ENCODE measurements around the gene MAPKAP1. TPM values are rescaled to one million over a fixed set of nuclear protein-coding genes. Genes with fewer than 3 reads are reported as not detected.

Gene MAPKAP1
- total RNA-seq, 1 donor from 2014 or later: 56.6 TPM

DNA sequence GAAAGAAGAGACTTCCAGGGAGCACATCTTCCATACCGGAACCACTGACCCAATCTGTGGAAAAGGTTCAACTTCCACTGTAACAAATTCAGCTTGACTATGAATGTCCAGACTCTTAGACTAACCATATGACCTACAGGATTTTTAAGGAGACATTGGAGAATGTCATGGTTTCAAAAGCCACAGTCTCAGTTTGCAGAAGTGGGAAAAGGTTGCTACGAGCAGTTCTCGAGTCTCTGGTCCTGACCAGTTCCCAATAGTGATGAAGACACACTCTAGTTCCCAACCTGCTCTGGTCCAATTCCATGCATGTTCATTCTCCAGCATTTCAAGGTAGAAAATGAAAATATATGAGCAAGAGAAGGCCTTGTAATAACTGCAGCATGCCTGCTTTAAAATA is 158.0 kb downstream of the MAPKAP1 start:
- Histone ChIP-seq H4K20me1 (ENCODE audit: low read depth) (no peaks in the 10 kb centered on the region), H3K4me3 (no peak overlapping the region), H3K36me3 (no peaks in the 10 kb centered on the region), H3K4me2 (no peak overlapping the region), H3K9me3 (ENCODE audit: low read depth) (no peaks in the 10 kb centered on the region), H3K79me2 (ENCODE audit: low read depth) (peaks cover 5% of the 10 kb centered on the region), H3K4me1 (peaks cover 20% of the 10 kb centered on the region), H3K27ac (no peak overlapping the region), H3F3A (ENCODE audit: low read depth) (peaks cover 4% of the 10 kb centered on the region), H3K27me3 (no peaks in the 10 kb centered on the region), H3K9ac (no peak overlapping the region), H2AFZ (replicated peaks) (no peak overlapping the region)
- peaks cover 2% of the 10 kb centered on the region for H3K36me3 Mint-ChIP-seq
- TF ChIP-seq EZH2 (IDR thresholded peaks at IDR 0.05) (no peak), EZH2phosphoT487 (IDR thresholded peaks at IDR 0.05) (no peak)
- TF ChIP-seq, protein P1, sequence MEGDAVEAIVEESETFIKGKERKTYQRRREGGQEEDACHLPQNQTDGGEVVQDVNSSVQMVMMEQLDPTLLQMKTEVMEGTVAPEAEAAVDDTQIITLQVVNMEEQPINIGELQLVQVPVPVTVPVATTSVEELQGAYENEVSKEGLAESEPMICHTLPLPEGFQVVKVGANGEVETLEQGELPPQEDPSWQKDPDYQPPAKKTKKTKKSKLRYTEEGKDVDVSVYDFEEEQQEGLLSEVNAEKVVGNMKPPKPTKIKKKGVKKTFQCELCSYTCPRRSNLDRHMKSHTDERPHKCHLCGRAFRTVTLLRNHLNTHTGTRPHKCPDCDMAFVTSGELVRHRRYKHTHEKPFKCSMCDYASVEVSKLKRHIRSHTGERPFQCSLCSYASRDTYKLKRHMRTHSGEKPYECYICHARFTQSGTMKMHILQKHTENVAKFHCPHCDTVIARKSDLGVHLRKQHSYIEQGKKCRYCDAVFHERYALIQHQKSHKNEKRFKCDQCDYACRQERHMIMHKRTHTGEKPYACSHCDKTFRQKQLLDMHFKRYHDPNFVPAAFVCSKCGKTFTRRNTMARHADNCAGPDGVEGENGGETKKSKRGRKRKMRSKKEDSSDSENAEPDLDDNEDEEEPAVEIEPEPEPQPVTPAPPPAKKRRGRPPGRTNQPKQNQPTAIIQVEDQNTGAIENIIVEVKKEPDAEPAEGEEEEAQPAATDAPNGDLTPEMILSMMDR (IDR thresholded peaks at IDR 0.05): no peak
- no peak overlapping the region for H3K27ac Mint-ChIP-seq
- H3K4me1 Mint-ChIP-seq: peaks cover 28% of the 10 kb centered on the region
- no peaks in the 10 kb centered on the region for H3K27me3 Mint-ChIP-seq (ENCODE audit: insufficient read depth, low read depth)
- no peak overlapping the region for H3K4me3 Mint-ChIP-seq
- no peaks in the 10 kb centered on the region for H3K9me3 Mint-ChIP-seq
- no peak for DNase-seq (ENCODE audit: low spot score)

DNA sequence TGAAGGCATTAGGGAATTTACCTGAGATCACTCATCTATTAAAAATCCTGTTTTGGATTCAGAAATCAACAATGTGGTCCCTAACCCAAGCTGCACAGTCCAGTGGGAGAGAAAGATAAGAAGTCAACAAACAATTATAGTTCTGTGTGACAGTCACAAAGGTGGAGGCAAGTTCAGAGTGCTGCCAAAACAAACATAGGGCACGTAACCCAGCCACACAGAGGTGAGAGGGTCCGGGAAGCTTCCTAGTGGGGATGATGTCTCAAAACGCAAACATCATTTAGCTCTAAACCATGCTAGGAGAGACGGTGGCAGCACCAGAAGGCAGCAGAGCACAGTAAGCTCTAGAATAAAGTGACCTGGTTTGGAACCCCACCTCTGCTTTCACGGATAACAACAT is 158.9 kb downstream of the MAPKAP1 start:
- Mint-ChIP-seq H3K4me1 (peaks cover 28% of the 10 kb centered on the region), H3K27me3 (ENCODE audit: insufficient read depth, low read depth) (no peaks in the 10 kb centered on the region), H3K36me3 (peaks cover 3% of the 10 kb centered on the region), H3K27ac (no peak overlapping the region), H3K4me3 (no peak overlapping the region), H3K9me3 (no peaks in the 10 kb centered on the region)
- Histone ChIP-seq H3K9me3 (ENCODE audit: low read depth) (no peaks in the 10 kb centered on the region), H2AFZ (replicated peaks) (no peak overlapping the region), H3K4me3 (no peak overlapping the region), H4K20me1 (ENCODE audit: low read depth) (no peaks in the 10 kb centered on the region), H3K79me2 (ENCODE audit: low read depth) (peaks cover 5% of the 10 kb centered on the region), H3K4me2 (peak overlapping the region; percentile 57), H3K4me1 (peaks cover 20% of the 10 kb centered on the region), H3K36me3 (no peaks in the 10 kb centered on the region), H3K9ac (no peak overlapping the region), H3K27ac (no peak overlapping the region), H3F3A (ENCODE audit: low read depth) (peaks cover 4% of the 10 kb centered on the region), H3K27me3 (no peaks in the 10 kb centered on the region)
- DNase-seq (ENCODE audit: low spot score): no peak
- no peak for TF ChIP-seq EZH2phosphoT487 (IDR thresholded peaks at IDR 0.05)
- no peak for TF ChIP-seq EZH2 (IDR thresholded peaks at IDR 0.05)
- TF ChIP-seq, protein P1 (IDR thresholded peaks at IDR 0.05): no peak

DNA sequence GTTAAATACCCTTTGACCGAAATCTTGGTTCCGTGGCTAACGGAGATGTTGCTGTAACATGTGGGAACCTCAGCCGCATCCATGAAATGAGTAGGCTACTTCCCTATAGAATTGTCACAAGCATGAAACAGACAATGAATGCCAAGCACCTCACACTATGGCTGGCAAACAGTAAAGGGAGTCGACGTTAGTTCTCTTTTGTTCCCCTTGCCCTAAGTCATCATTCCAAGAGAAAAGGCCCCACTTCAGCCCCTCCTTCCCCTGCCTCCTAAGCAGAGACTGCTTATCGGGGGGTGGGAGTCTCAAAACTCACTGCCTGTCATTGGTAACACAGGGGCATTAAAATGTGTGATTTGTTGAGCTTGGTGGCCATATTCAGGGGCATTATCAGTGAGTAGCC is 159.6 kb downstream of the MAPKAP1 start:
- no peaks in the 10 kb centered on the region for H3K9me3 ChIP-seq (ENCODE audit: low read depth)
- H3K4me3 ChIP-seq: no peak overlapping the region
- H3K4me1 ChIP-seq: peaks cover 20% of the 10 kb centered on the region
- no peak overlapping the region for H2AFZ ChIP-seq (replicated peaks)
- H3K9me3 Mint-ChIP-seq: no peaks in the 10 kb centered on the region
- H3K4me2 ChIP-seq: peak overlapping the region; percentile 57
- no peak overlapping the region for H3K27ac Mint-ChIP-seq
- no peaks in the 10 kb centered on the region for H3K27me3 ChIP-seq
- peaks cover 28% of the 10 kb centered on the region for H3K4me1 Mint-ChIP-seq
- peaks cover 4% of the 10 kb centered on the region for H3F3A ChIP-seq (ENCODE audit: low read depth)
- H3K27ac ChIP-seq: peak overlapping the region; percentile 47
- H3K79me2 ChIP-seq (ENCODE audit: low read depth): peaks cover 5% of the 10 kb centered on the region
- H3K36me3 Mint-ChIP-seq: peaks cover 5% of the 10 kb centered on the region
- H3K27me3 Mint-ChIP-seq (ENCODE audit: insufficient read depth, low read depth): no peaks in the 10 kb centered on the region
- no peak overlapping the region for H3K4me3 Mint-ChIP-seq
- H3K9ac ChIP-seq: no peak overlapping the region
- H4K20me1 ChIP-seq (ENCODE audit: low read depth): no peaks in the 10 kb centered on the region
- no peaks in the 10 kb centered on the region for H3K36me3 ChIP-seq
- DNase-seq (ENCODE audit: low spot score): peak; percentile 73
- TF ChIP-seq EZH2 (IDR thresholded peaks at IDR 0.05) (no peak), EZH2phosphoT487 (IDR thresholded peaks at IDR 0.05) (no peak)
- TF ChIP-seq, protein P1 (IDR thresholded peaks at IDR 0.05): no peak
